Fibroblast of lung (primary cell): ENCODE data around the gene TEDDM1. TPM values are rescaled to one million over a fixed set of nuclear protein-coding genes. Genes with fewer than 3 reads are reported as not detected.

Source experiments
- DNase-seq, 2 donors: peaks; one replicate each; pipeline versions ENCODE4 v3.0.0 to v3.0.0-alpha.2; 2010; ENCODE audit warnings: low read depth in 2 of 2
- H2AFZ ChIP-seq: 2 replicates; pipeline ENCODE4 v1.5.1; 2012; ENCODE audit warnings: low read length, control low read depth, inconsistent platforms
- H3K27ac ChIP-seq: 2 replicates; pipeline ENCODE4 v1.5.1; 2011; ENCODE audit warnings: low read length, control low read depth; ENCODE audit not compliant: insufficient read depth
- H3K27me3 ChIP-seq: 2 replicates; pipeline ENCODE4 v1.5.1; 2011; ENCODE audit warnings: mild to moderate bottlenecking, low read length; ENCODE audit not compliant: control insufficient read depth, insufficient read depth
- H3K36me3 ChIP-seq: 2 replicates; pipeline ENCODE4 v1.5.1; 2011; ENCODE audit warnings: low read length; ENCODE audit not compliant: control insufficient read depth, insufficient read depth
- H3K4me1 ChIP-seq: 2 replicates; pipeline ENCODE4 v1.5.1; 2011; ENCODE audit warnings: low read length; ENCODE audit not compliant: control insufficient read depth, insufficient read depth; ENCODE audit errors: extremely low read depth
- H3K4me2 ChIP-seq: 2 replicates; pipeline ENCODE4 v1.5.1; 2011; ENCODE audit warnings: low read length, control low read depth; ENCODE audit not compliant: insufficient read depth; ENCODE audit errors: extremely low read depth
- H3K4me3 ChIP-seq, 4 experiments: fragments of 200-600 bp in 1 of 4; sonication (generic) in 1 of 4; replicated peaks in 1 of 4; 2 replicates each; pipeline ENCODE4 v1.5.1; 2011 to 2016; ENCODE audit warnings: low read length in 4 of 4, low read depth in 3 of 4, mild to moderate bottlenecking in 3 of 4, control low read depth in 2 of 4, inconsistent platforms in 1 of 4, mixed read lengths in 1 of 4; ENCODE audit not compliant: insufficient read depth in 1 of 4; ENCODE audit errors: control extremely low read depth in 1 of 4
- H3K79me2 ChIP-seq: 2 replicates; pipeline ENCODE4 v1.5.1; 2012; ENCODE audit warnings: mild to moderate bottlenecking, low read length, inconsistent platforms; ENCODE audit not compliant: control insufficient read depth, insufficient read depth
- H3K9ac ChIP-seq: 2 replicates; pipeline ENCODE4 v1.5.1; 2011; ENCODE audit warnings: mild to moderate bottlenecking, low read length, control low read depth; ENCODE audit not compliant: insufficient read depth
- H3K9me3 ChIP-seq: 2 replicates; pipeline ENCODE4 v1.5.1; 2012; ENCODE audit warnings: low read depth, low read length; ENCODE audit not compliant: control insufficient read depth, insufficient read depth
- H4K20me1 ChIP-seq: 2 replicates; pipeline ENCODE4 v1.5.1; 2011; ENCODE audit warnings: low read length; ENCODE audit not compliant: control insufficient read depth, insufficient read depth; ENCODE audit errors: extremely low read depth
- CTCF ChIP-seq, 2 donors: IDR thresholded peaks in 1 of 2; conservative IDR thresholded peaks in 1 of 2; 1 replicate in 1 of 2; 2 replicates in 1 of 2; pipeline ENCODE4 v1.5.1; 2011 to 2012; ENCODE audit warnings: low read length in 2 of 2, control low read depth in 1 of 2, inconsistent platforms in 1 of 2, low read depth in 1 of 2, mild to moderate bottlenecking in 1 of 2
- EZH2 ChIP-seq: IDR thresholded peaks from 2 replicates; pipeline ENCODE4 v1.5.1; 2012; ENCODE audit warnings: low read length, control low read depth, mild to moderate bottlenecking; ENCODE audit errors: missing control alignments
- polyA plus RNA-seq, 2 donors: library from polyadenylated mRNA; depleted of rRNA in 1 of 2; stranded (reverse) in 1 of 2; unstranded in 1 of 2; fragments of >200 nt; gene quantifications; 2 replicates each; pipeline ENCODE4 v1.2.1, GENCODE V29; 2011 to 2012; ENCODE audit warnings: missing spikeins in 1 of 2
- total RNA-seq: library from RNA; depleted of rRNA; stranded (reverse); fragments of >200 nt; gene quantifications from 2 replicates; pipeline ENCODE4 v1.2.1, GENCODE V29; 2014

The TEDDM1 gene
- total and polyA plus RNA-seq, 2 donors (not counting 1 experiment from before 2014, with no cell fraction given), result not detected

- no peaks in the 10 kb centered on the region for H3K4me1 ChIP-seq
- no peaks in the 10 kb centered on the region for H3K27me3 ChIP-seq
- no peak for TF ChIP-seq EZH2
- TF ChIP-seq CTCF (conservative IDR thresholded peaks at IDR 0.05 in 1 of 2, IDR thresholded peaks at IDR 0.05 in 1 of 2; ENCODE audit: low read depth in 1 of 2, low read length in 2 of 2), result no peak
- no peak overlapping the region for H3K4me3 ChIP-seq
- no peaks in the 10 kb centered on the region for H3K9me3 ChIP-seq
- no peak overlapping the region for H2AFZ ChIP-seq
- no peaks in the 10 kb centered on the region for H4K20me1 ChIP-seq
- H3K36me3 ChIP-seq, result no peaks in the 10 kb centered on the region
- DNase-seq, result no peak
- no peak overlapping the region for H3K27ac ChIP-seq
- no peaks in the 10 kb centered on the region for H3K79me2 ChIP-seq
- H3K9ac ChIP-seq, result no peak overlapping the region
- no peak overlapping the region for H3K4me2 ChIP-seq
These were observed 5.1 kb upstream of the TEDDM1 start for GRCh38 chr1:182405578-182405977.

GRCh38 chr1:182404781-182405180 is 4.3 kb upstream of the TEDDM1 start:
- Histone ChIP-seq H3K27me3 (no peaks in the 10 kb centered on the region), H3K27ac (no peak overlapping the region), H3K9me3 (no peaks in the 10 kb centered on the region), H3K4me2 (no peak overlapping the region), H3K9ac (no peak overlapping the region), H3K79me2 (no peaks in the 10 kb centered on the region), H4K20me1 (no peaks in the 10 kb centered on the region), H3K4me1 (no peaks in the 10 kb centered on the region), H3K36me3 (no peaks in the 10 kb centered on the region), H2AFZ (no peak overlapping the region), H3K4me3 (no peak overlapping the region)
- DNase-seq, result no peak
- TF ChIP-seq EZH2, result no peak

- Histone ChIP-seq H2AFZ (no peak overlapping the region), H3K4me2 (no peak overlapping the region), H4K20me1 (no peaks in the 10 kb centered on the region), H3K9me3 (no peaks in the 10 kb centered on the region), H3K27ac (no peak overlapping the region), H3K36me3 (no peaks in the 10 kb centered on the region), H3K4me3 (no peak overlapping the region), H3K4me1 (no peaks in the 10 kb centered on the region), H3K9ac (no peak overlapping the region), H3K79me2 (no peaks in the 10 kb centered on the region), H3K27me3 (no peaks in the 10 kb centered on the region)
- TF ChIP-seq EZH2, result no peak
- no peak for TF ChIP-seq CTCF (conservative IDR thresholded peaks at IDR 0.05 in 1 of 2, IDR thresholded peaks at IDR 0.05 in 1 of 2; ENCODE audit: low read depth in 1 of 2, low read length in 2 of 2)
- DNase-seq, result no peak
These were observed 2.6 kb downstream of the TEDDM1 start for GRCh38 chr1:182397653-182398393.
